ENCODE measurements around the gene FBF1. TPM values are rescaled to one million over a fixed set of nuclear protein-coding genes. Genes with fewer than 3 reads are reported as not detected.

FBF1 gene
- total RNA-seq, 3 donors from 2014 or later = 7.7 to 18.7 (median 17.7) TPM

DNA sequence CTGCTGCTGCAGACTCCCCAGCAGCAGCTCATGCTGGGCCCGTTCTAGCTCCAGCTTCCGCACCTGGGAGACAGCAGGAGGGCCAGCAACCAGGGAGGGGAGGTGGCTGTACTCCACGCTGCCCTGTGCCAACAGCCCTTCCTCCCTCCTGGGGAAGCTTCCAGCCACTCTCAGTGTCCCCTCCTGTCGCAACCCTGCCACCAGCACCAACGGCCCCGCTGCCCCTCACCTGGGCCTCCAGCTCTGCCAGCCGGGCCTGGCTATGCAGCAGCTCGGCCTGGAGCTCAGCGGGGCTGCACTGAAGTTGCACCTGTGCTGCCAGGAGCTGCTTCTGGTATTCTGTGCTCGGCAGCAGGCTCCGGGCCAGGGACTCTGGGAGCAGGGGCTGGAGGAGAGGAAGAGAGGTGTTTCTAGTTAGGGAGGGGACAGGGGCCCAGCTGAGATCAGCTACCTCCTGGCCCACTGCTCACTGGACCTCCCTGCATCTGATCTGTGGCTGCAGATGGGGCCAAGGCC is 20.7 kb downstream of the FBF1 start:
- TF ChIP-seq, protein P1, sequence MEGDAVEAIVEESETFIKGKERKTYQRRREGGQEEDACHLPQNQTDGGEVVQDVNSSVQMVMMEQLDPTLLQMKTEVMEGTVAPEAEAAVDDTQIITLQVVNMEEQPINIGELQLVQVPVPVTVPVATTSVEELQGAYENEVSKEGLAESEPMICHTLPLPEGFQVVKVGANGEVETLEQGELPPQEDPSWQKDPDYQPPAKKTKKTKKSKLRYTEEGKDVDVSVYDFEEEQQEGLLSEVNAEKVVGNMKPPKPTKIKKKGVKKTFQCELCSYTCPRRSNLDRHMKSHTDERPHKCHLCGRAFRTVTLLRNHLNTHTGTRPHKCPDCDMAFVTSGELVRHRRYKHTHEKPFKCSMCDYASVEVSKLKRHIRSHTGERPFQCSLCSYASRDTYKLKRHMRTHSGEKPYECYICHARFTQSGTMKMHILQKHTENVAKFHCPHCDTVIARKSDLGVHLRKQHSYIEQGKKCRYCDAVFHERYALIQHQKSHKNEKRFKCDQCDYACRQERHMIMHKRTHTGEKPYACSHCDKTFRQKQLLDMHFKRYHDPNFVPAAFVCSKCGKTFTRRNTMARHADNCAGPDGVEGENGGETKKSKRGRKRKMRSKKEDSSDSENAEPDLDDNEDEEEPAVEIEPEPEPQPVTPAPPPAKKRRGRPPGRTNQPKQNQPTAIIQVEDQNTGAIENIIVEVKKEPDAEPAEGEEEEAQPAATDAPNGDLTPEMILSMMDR (IDR thresholded peaks at IDR 0.05) = no peak
- no peak for TF ChIP-seq POLR2AphosphoS5 (IDR thresholded peaks at IDR 0.05)
- no peak for TF ChIP-seq POLR2A (IDR thresholded peaks at IDR 0.05)
- H3K36me3 ChIP-seq = no peaks in the 10 kb centered on the region
- intact Hi-C loops (cut with DNase I; ENCODE audit: low total_unique reads) = no loop called here
- H3K27ac ChIP-seq = no peak overlapping the region
- H3K9me3 ChIP-seq = no peaks in the 10 kb centered on the region
- no peaks in the 10 kb centered on the region for H3K4me1 ChIP-seq
- no peaks in the 10 kb centered on the region for H3K27me3 ChIP-seq
- no peak overlapping the region for H3K4me3 ChIP-seq
- DNase-seq (ENCODE audit: low spot score in 2 of 2) = no peak

DNA sequence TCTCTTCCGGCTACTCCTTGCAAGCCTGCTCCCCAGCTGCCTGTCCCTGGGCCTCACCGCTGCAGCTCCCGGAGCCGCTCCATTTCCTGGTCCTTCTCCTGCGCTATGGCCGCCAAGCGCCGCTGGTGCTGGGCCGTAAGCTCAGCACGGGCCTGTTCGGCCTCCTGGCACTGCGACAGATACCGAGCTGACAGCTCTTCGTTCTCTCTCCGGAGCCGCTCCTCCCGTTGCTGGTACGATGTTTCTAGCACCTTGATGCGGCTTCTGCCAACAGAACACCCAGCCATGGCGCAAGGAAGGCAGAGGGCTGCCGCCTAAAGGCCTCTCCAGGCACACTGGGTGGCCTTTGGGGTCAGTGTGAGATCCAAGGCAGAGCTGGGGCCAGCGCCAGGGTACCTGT is 21.2 kb downstream of the FBF1 start:
- Histone ChIP-seq H3K36me3 (no peaks in the 10 kb centered on the region), H3K4me3 (no peak overlapping the region)

DNA sequence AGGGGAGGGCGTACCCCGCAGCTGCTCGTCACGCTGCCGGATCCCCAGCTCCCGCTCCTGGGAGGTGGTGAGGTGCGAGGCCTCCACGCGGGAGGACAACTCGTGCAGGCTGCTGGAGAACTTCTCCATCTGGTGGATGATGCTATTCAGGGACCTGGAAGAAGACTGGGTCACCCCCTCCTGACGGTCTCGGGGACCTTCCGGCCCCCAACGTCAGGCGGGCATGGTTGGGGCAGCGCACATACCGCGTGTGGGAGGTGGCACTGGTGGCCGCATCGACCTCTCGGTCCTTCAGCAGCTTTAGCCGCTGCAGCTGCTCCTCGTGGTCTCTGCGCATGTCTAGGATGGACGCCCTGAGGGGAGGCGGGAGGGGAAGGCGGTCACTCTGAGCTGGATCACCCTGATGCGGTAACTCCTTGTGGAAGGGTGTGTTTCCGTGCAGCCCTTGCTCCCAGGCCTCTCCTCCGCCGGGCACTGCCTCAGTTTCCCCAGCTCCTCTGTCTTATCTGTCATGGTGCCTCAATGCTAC is 22.9 kb downstream of the FBF1 start:
- no peaks in the 10 kb centered on the region for H3K4me1 ChIP-seq
- H3K36me3 ChIP-seq = no peaks in the 10 kb centered on the region
- no peak overlapping the region for H3K27ac ChIP-seq
- H3K4me3 ChIP-seq = no peak overlapping the region
- DNase-seq (ENCODE audit: low spot score in 2 of 2) = no peak
- intact Hi-C loops (cut with DNase I; ENCODE audit: low total_unique reads) = no loop called here
- TF ChIP-seq, protein P1 (IDR thresholded peaks at IDR 0.05) = no peak
- TF ChIP-seq POLR2A (IDR thresholded peaks at IDR 0.05) (no peak), POLR2AphosphoS5 (IDR thresholded peaks at IDR 0.05) (no peak)
- H3K27me3 ChIP-seq = no peaks in the 10 kb centered on the region
- H3K9me3 ChIP-seq = no peaks in the 10 kb centered on the region

More for the DNA sequence above, 21.2 kb downstream of the FBF1 start:
- no peaks in the 10 kb centered on the region for H3K27me3 ChIP-seq
- no peak for DNase-seq (ENCODE audit: low spot score in 2 of 2)
- H3K27ac ChIP-seq = no peak overlapping the region
- intact Hi-C loops (cut with DNase I; ENCODE audit: low total_unique reads) = no loop called here
- no peaks in the 10 kb centered on the region for H3K9me3 ChIP-seq
- no peaks in the 10 kb centered on the region for H3K4me1 ChIP-seq
- TF ChIP-seq, protein P1 (IDR thresholded peaks at IDR 0.05) = no peak
- TF ChIP-seq POLR2A (IDR thresholded peaks at IDR 0.05) = no peak

DNA sequence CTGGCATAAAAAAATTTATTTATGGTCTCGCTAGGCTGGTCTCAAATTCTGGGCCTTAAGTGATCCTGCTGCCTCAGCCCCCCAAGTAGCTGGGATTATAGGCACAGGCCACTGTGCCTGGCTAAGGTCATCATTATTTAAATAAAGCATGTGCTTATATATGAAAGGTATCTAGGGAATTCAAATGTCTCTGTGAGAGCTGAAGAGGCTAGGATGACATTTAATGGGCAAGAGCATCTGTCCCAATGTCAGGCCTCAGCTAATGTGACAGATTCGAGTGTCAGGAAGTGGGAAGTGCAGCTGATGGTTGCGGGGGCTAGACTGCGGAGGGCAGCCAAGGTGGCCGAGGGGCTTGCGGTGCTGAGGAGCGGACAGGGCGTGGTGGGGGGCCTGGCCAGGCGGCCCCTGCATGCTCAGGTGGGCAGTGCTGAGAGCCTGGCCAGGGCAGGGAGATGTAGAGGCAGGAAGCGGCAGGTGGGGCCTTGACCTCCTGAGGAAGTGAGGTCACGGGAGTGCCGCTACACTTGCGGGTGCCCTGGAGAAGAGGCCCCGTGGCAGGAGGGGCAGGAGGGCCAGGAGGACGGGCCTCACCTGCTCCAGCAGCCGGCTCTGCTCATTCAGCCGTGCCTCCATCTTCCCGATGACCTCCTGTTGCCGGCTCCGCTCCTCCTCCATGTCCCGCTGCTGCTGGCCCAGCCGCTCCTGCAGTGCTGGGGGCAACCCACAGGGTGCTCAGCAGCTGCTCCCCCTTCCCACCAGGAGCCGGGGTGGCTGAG is 23.5 kb downstream of the FBF1 start:
- no peak for TF ChIP-seq POLR2AphosphoS5 (IDR thresholded peaks at IDR 0.05)
- TF ChIP-seq POLR2A (IDR thresholded peaks at IDR 0.05) = no peak
- TF ChIP-seq, protein P1 (IDR thresholded peaks at IDR 0.05) = no peak
- no peaks in the 10 kb centered on the region for H3K27me3 ChIP-seq
- H3K36me3 ChIP-seq = no peaks in the 10 kb centered on the region
- H3K27ac ChIP-seq = no peak overlapping the region
- intact Hi-C loops (cut with DNase I; ENCODE audit: low total_unique reads) = no loop called here
- no peaks in the 10 kb centered on the region for H3K4me1 ChIP-seq
- H3K4me3 ChIP-seq = no peak overlapping the region
- DNase-seq (ENCODE audit: low spot score in 2 of 2) = no peak
- no peaks in the 10 kb centered on the region for H3K9me3 ChIP-seq

DNA sequence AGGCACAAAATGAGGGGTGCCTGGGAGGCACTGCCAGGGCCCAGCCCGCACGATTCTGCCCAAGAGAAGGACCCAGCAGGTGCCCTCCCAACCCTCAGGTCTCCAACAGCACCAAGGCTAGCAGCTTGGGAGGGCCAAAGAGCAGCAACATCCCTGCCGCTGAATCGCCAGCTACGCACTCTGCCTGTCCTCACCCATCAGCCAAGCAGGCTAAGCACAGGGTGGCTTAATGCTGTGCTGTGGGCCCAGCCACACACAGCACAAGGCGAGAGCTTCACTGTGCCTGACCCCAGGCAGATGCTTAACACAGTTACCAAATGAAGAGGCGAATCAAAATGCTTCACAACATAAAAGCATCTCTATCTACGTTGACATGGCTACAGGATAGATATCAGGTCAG is 25.6 kb downstream of the FBF1 start:
- no peak for DNase-seq (ENCODE audit: low spot score in 2 of 2)
- Histone ChIP-seq H3K4me3 (no peak overlapping the region), H3K27me3 (no peaks in the 10 kb centered on the region), H3K36me3 (no peaks in the 10 kb centered on the region), H3K9me3 (no peaks in the 10 kb centered on the region), H3K4me1 (peaks cover 0 to 3% of the 10 kb centered on the region in 2 donors), H3K27ac (no peak overlapping the region)
- intact Hi-C loops (cut with DNase I; ENCODE audit: low total_unique reads) = no loop called here
- TF ChIP-seq POLR2AphosphoS5 (IDR thresholded peaks at IDR 0.05) (no peak), POLR2A (IDR thresholded peaks at IDR 0.05) (no peak)
- TF ChIP-seq, protein P1 (IDR thresholded peaks at IDR 0.05) = no peak

Data from breast epithelium (tissue), 4 donors.